ENCODE measurements around the gene BLTP3B.
A peak's percentile ranks its signal among the peaks of the same experiment; 100 is the strongest.

BLTP3B gene

GRCh38 chr12:100164153-100164704, 21.6 kb upstream of the BLTP3B start:
- no peak for DNase-seq (ENCODE audit: extremely low spot score)
- ChIA-PET POLR2A (interaction anchor here (1.4 kb wide), 1 partner anchor 9 kb away, joined by 5 read pairs; no protein-coding TSS in a partner anchor), CTCF (interaction anchor here (2.5 kb wide), 1 partner anchor 9 kb away, joined by 17 read pairs; no protein-coding TSS in a partner anchor)
- no peak for TF ChIP-seq FOXK2 (IDR thresholded peaks at IDR 0.05)
- no peak for TF ChIP-seq FOXM1 (IDR thresholded peaks at IDR 0.05; ENCODE audit: borderline replicate concordance)
- TF ChIP-seq PKNOX1 (IDR thresholded peaks at IDR 0.05) = peak; percentile 57
- TF ChIP-seq NFRKB (IDR thresholded peaks at IDR 0.05) = no peak
- no peak for TF ChIP-seq LEF1 (IDR thresholded peaks at IDR 0.05; ENCODE audit: borderline replicate concordance)
- TF ChIP-seq FOXA1 (IDR thresholded peaks at IDR 0.05) = no peak

GRCh38 chr12:100163416-100164152, 20.9 kb upstream of the BLTP3B start:
- peak; percentile 89 for DNase-seq (ENCODE audit: extremely low spot score)
- POLR2A ChIA-PET = interaction anchor here (1.3 to 1.4 kb wide), 2 partner anchors 10 to 37 kb away, joined by 3 to 5 read pairs; partner anchors contain the start of gene ACTR6
- CTCF ChIA-PET = interaction anchor here (2.5 kb wide), 1 partner anchor 9 kb away, joined by 17 read pairs; no protein-coding TSS in a partner anchor
- TF ChIP-seq BHLHE40 (IDR thresholded peaks at IDR 0.05; ENCODE audit: borderline replicate concordance) (no peak), ZNF384 (IDR thresholded peaks at IDR 0.05) (no peak), SP1 (IDR thresholded peaks at IDR 0.05) (no peak), FOXA1 (IDR thresholded peaks at IDR 0.05) (no peak), NFRKB (IDR thresholded peaks at IDR 0.05) (no peak), FOXM1 (IDR thresholded peaks at IDR 0.05; ENCODE audit: borderline replicate concordance) (no peak), LEF1 (IDR thresholded peaks at IDR 0.05; ENCODE audit: borderline replicate concordance) (no peak), ARNT (IDR thresholded peaks at IDR 0.05) (no peak), FOXK2 (IDR thresholded peaks at IDR 0.05) (no peak), PKNOX1 (IDR thresholded peaks at IDR 0.05) (no peak), L3MBTL2 (conservative IDR thresholded peaks at IDR 0.05) (no peak), TARDBP (IDR thresholded peaks at IDR 0.05) (no peak), SUZ12 (IDR thresholded peaks at IDR 0.05) (no peak)

- ChIA-PET POLR2A (no interaction called here), CTCF (no interaction called here)
Observed at GRCh38 chr12:100159391-100160104, 16.9 kb upstream of the BLTP3B start.

GRCh38 chr12:100158535-100158934, 15.9 kb upstream of the BLTP3B start:
- POLR2A ChIA-PET = no interaction called here
- TF ChIP-seq FOXA1 (IDR thresholded peaks at IDR 0.05) (no peak), NFRKB (IDR thresholded peaks at IDR 0.05) (no peak), PKNOX1 (IDR thresholded peaks at IDR 0.05) (no peak), CTBP1 (IDR thresholded peaks at IDR 0.05; ENCODE audit: borderline replicate concordance) (no peak), HDGF (IDR thresholded peaks at IDR 0.05; ENCODE audit: borderline replicate concordance) (no peak), FOXM1 (IDR thresholded peaks at IDR 0.05; ENCODE audit: borderline replicate concordance) (no peak), BHLHE40 (IDR thresholded peaks at IDR 0.05; ENCODE audit: borderline replicate concordance) (no peak), SUZ12 (IDR thresholded peaks at IDR 0.05) (no peak), L3MBTL2 (conservative IDR thresholded peaks at IDR 0.05) (no peak), LEF1 (IDR thresholded peaks at IDR 0.05; ENCODE audit: borderline replicate concordance) (no peak), SP1 (IDR thresholded peaks at IDR 0.05) (no peak), TARDBP (IDR thresholded peaks at IDR 0.05) (no peak), FOXK2 (IDR thresholded peaks at IDR 0.05) (no peak), ARNT (IDR thresholded peaks at IDR 0.05) (no peak), ELF4 (IDR thresholded peaks at IDR 0.05) (no peak), ZNF384 (IDR thresholded peaks at IDR 0.05) (no peak)
- no peak for DNase-seq (ENCODE audit: extremely low spot score)
- CTCF ChIA-PET = no interaction called here

More at GRCh38 chr12:100159391-100160104, 16.9 kb upstream of the BLTP3B start:
- TF ChIP-seq FOXK2 (IDR thresholded peaks at IDR 0.05) (no peak), HDGF (IDR thresholded peaks at IDR 0.05; ENCODE audit: borderline replicate concordance) (no peak), SP1 (IDR thresholded peaks at IDR 0.05) (no peak), PKNOX1 (IDR thresholded peaks at IDR 0.05) (no peak), CTBP1 (IDR thresholded peaks at IDR 0.05; ENCODE audit: borderline replicate concordance) (no peak), TARDBP (IDR thresholded peaks at IDR 0.05) (no peak), ARNT (IDR thresholded peaks at IDR 0.05) (no peak), LEF1 (IDR thresholded peaks at IDR 0.05; ENCODE audit: borderline replicate concordance) (no peak), L3MBTL2 (conservative IDR thresholded peaks at IDR 0.05) (no peak), ELF4 (IDR thresholded peaks at IDR 0.05) (no peak), FOXM1 (IDR thresholded peaks at IDR 0.05; ENCODE audit: borderline replicate concordance) (no peak), NFRKB (IDR thresholded peaks at IDR 0.05) (no peak), SUZ12 (IDR thresholded peaks at IDR 0.05) (no peak), FOXA1 (IDR thresholded peaks at IDR 0.05) (no peak), ZNF384 (IDR thresholded peaks at IDR 0.05) (no peak), BHLHE40 (IDR thresholded peaks at IDR 0.05; ENCODE audit: borderline replicate concordance) (no peak)
- no peak for DNase-seq (ENCODE audit: extremely low spot score)

Measured in HEK293T (cell line).